AG04449 (cell line): Measurements from ENCODE around the gene DAB2IP.

Experiments used
- CTCF ChIA-PET: fragments of 350-600 bp; formaldehyde crosslinking; extraction: SDS; loops from one replicate; lab custom pipeline; 2021; ENCODE audit warnings: antibody characterized with exemption; lab: Yijun Ruan, JAX
- POLR2A ChIA-PET: fragments of 400-600, 350-600 bp; formaldehyde crosslinking; extraction: SDS; loops from one replicate; lab custom pipeline; 2020; ENCODE audit warnings: antibody characterized with exemption, inconsistent platforms; lab: Yijun Ruan, JAX
- DNase-seq: peaks from one replicate; pipeline ENCODE4 v3.0.0-alpha.2; 2010; ENCODE audit warnings: low read depth, low spot score
- H3K4me3 ChIP-seq: 2 replicates; pipeline ENCODE4 v1.5.1; 2011; ENCODE audit warnings: low read depth, mild to moderate bottlenecking, control low read depth, low read length
- CTCF ChIP-seq: IDR thresholded peaks from one replicate; pipeline ENCODE4 v1.5.1; 2011; ENCODE audit warnings: mild to moderate bottlenecking, moderate library complexity, low read length, control low read depth, inconsistent platforms; ENCODE audit not compliant: insufficient read depth; ENCODE audit errors: missing control alignments

The DAB2IP gene

GRCh38 chr9:121717141-121717991 lies 65.9 kb downstream of the DAB2IP start:
- no peak for TF ChIP-seq CTCF
- ChIA-PET POLR2A (no interaction called here), CTCF (interaction anchor here (1.0 to 2.4 kb wide), 3 partner anchors 16 to 167 kb away, joined by 3 to 7 read pairs (median 3); no protein-coding TSS in a partner anchor)
- no peak overlapping the region for H3K4me3 ChIP-seq
- no peak for DNase-seq

- CTCF ChIA-PET = interaction anchor here (1.0 to 2.4 kb wide), 5 partner anchors 15 to 168 kb away, joined by 3 to 7 read pairs (median 3); no protein-coding TSS in a partner anchor
- no peak for DNase-seq
- TF ChIP-seq CTCF = no peak
- POLR2A ChIA-PET = no interaction called here
- H3K4me3 ChIP-seq = no peak overlapping the region
Observed at GRCh38 chr9:121718084-121718483, 66.7 kb downstream of the DAB2IP start.

- H3K4me3 ChIP-seq = no peak overlapping the region
- ChIA-PET CTCF (interaction anchor here (0.7 to 2.4 kb wide), 6 partner anchors 15 to 173 kb away, joined by 3 to 7 read pairs (median 3); no protein-coding TSS in a partner anchor), POLR2A (no interaction called here)
- no peak for TF ChIP-seq CTCF
- no peak for DNase-seq
Observed at GRCh38 chr9:121718501-121718900, 67.1 kb downstream of the DAB2IP start.

GRCh38 chr9:121720311-121721057 lies 69.0 kb downstream of the DAB2IP start:
- CTCF ChIA-PET = interaction anchor here (1.3 to 2.1 kb wide), 7 partner anchors 7 to 270 kb away, joined by 3 to 5 read pairs (median 4); no protein-coding TSS in a partner anchor
- no peak for DNase-seq
- POLR2A ChIA-PET = no interaction called here
- TF ChIP-seq CTCF = no peak
- no peak overlapping the region for H3K4me3 ChIP-seq

- no peak for DNase-seq
Observed at GRCh38 chr9:121721058-121721350, 69.6 kb downstream of the DAB2IP start.

More at GRCh38 chr9:121721058-121721350, 69.6 kb downstream of the DAB2IP start:
- CTCF ChIA-PET = interaction anchor here (1.3 to 2.1 kb wide), 8 partner anchors 8 to 269 kb away, joined by 3 to 5 read pairs (median 4); no protein-coding TSS in a partner anchor
- no peak overlapping the region for H3K4me3 ChIP-seq
- TF ChIP-seq CTCF = peak; percentile 8
- POLR2A ChIA-PET = no interaction called here
